ENCODE measurements around the gene LRRC74B. TPM values are rescaled to one million over a fixed set of nuclear protein-coding genes. Genes with fewer than 3 reads are reported as not detected.

Gene LRRC74B
- total RNA-seq, 2 experiments from 2014 or later: not detected

DNA sequence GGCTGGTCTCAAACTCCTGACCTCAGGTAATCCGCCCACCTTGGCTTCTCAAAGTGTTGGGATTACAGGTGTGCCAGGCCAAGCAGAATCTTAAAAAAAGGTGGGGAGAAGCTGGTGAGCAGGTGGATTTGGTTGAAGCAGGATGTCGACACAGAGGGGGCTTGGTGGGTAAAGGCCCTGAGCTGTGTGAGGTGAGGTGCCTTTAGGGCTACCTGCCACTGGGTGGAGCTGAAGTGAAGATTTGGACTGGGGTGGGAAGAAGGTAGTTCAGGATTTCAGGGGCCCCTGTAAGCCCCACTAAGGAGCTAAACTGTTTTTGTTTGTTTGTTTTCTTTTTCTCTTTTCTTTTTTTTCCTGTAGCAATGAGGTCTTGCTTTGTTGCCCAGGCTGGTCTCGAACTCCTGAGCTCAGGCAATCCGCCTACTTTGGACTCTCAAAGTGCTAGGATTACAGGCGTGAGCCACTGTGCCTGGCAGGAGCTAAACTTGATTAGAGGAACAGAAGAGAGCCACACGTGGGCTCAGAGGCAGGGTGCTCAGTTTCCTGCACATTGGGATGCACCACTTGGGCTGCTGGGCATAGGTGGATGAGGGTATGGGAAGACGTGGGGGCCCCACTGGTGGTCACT lies 24.8 kb upstream of the LRRC74B start:
- Mint-ChIP-seq H3K4me1 (peaks cover 15% of the 10 kb centered on the region), H3K36me3 (ENCODE audit: low read depth) (no peaks in the 10 kb centered on the region), H3K27ac (no peak overlapping the region), H3K4me3 (no peak overlapping the region), H3K9me3 (peaks cover 2% of the 10 kb centered on the region), H3K27me3 (peaks cover 4% of the 10 kb centered on the region)
- peak; percentile 43 for DNase-seq
- CTCF ChIA-PET: interaction anchor here (0.7 to 1.1 kb wide), 4 partner anchors 16 to 556 kb away, joined by 3 read pairs; partner anchors contain the start of gene LZTR1
- POLR2A ChIA-PET: no interaction called here

- Mint-ChIP-seq H3K4me1 (peaks cover 18% of the 10 kb centered on the region), H3K4me3 (no peak overlapping the region), H3K27ac (no peak overlapping the region), H3K9me3 (peaks cover 2% of the 10 kb centered on the region), H3K36me3 (ENCODE audit: low read depth) (no peaks in the 10 kb centered on the region), H3K27me3 (no peaks in the 10 kb centered on the region)
- POLR2A ChIA-PET: no interaction called here
- CTCF ChIA-PET: interaction anchor here (0.6 kb wide), 1 partner anchor 21 kb away, joined by 4 read pairs; no protein-coding TSS in a partner anchor
- no peak for DNase-seq
Observed at GRCh38 chr22:21022507-21022906, 23.2 kb upstream of the LRRC74B start.

GRCh38 chr22:21022955-21023614 lies 22.7 kb upstream of the LRRC74B start:
- Mint-ChIP-seq H3K4me3 (no peak overlapping the region), H3K36me3 (ENCODE audit: low read depth) (no peaks in the 10 kb centered on the region), H3K27ac (no peak overlapping the region), H3K27me3 (no peaks in the 10 kb centered on the region), H3K9me3 (peaks cover 2% of the 10 kb centered on the region), H3K4me1 (peaks cover 18% of the 10 kb centered on the region)
- ChIA-PET POLR2A (no interaction called here), CTCF (interaction anchor here (0.7 to 1.0 kb wide), 2 partner anchors 21 to 24 kb away, joined by 3 to 4 read pairs; partner anchors contain the start of gene THAP7)
- no peak for DNase-seq

- no peak overlapping the region for H3K4me3 Mint-ChIP-seq
- no peaks in the 10 kb centered on the region for H3K36me3 Mint-ChIP-seq (ENCODE audit: low read depth)
- POLR2A ChIA-PET: no interaction called here
- CTCF ChIA-PET: no interaction called here
- H3K9me3 Mint-ChIP-seq: peaks cover 2% of the 10 kb centered on the region
- H3K27ac Mint-ChIP-seq: peak overlapping the region; percentile 85
- DNase-seq: peak; percentile 56
- no peaks in the 10 kb centered on the region for H3K27me3 Mint-ChIP-seq
- peaks cover 18% of the 10 kb centered on the region for H3K4me1 Mint-ChIP-seq
Observed at GRCh38 chr22:21025266-21025665, 20.5 kb upstream of the LRRC74B start.

GRCh38 chr22:21025763-21026755 lies 19.7 kb upstream of the LRRC74B start:
- no peak overlapping the region for H3K4me3 Mint-ChIP-seq
- no peaks in the 10 kb centered on the region for H3K36me3 Mint-ChIP-seq (ENCODE audit: low read depth)
- ChIA-PET CTCF (no interaction called here), POLR2A (no interaction called here)
- no peak for DNase-seq
- peaks cover 6% of the 10 kb centered on the region for H3K27me3 Mint-ChIP-seq
- peaks cover 18% of the 10 kb centered on the region for H3K4me1 Mint-ChIP-seq
- H3K27ac Mint-ChIP-seq: peak overlapping the region; percentile 57
- peaks cover 2% of the 10 kb centered on the region for H3K9me3 Mint-ChIP-seq

DNA sequence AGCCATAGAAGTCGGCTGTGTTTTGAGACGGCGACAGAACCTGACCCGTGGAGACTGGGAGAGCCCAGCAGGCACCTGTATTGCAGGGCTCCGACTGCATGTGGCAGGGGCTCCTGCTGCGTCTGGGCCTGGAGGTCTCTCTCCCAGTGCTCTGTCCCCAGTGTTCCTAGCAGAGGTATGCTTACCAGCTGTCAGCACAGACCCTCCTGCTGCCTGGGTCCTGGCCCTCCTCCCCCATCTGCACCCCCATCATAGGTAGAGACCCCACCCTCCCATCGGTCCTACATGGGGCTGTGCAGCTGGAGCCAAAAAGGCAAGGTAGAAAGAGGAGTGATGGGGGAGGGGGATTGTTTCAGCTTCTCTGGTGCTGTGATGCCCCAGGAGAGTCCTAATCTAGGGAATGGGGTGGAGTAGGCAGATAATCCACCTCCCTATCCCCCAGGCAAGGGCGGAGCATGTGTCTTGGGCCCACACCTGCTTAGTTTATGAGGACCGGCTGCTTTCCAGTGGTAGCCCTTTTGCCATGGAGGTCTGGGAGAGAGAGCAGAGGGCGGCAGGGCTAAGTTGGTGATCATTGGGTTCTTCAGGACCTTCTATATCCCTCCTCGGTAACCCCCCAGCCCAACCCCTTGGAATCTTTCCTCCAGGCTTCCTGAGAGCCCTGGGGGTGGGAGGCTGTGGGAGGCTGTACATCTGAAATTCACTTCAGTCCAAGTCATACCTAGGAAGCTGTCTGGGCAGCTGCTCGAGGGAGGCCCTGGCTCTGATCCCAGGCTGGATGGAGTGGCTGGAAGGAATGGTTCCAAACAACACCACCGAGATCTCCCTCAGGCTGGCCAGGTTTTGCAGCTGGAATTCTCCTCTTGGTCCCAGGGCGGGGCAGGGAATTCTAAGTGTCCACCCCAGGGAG lies 18.7 kb upstream of the LRRC74B start:
- POLR2A ChIA-PET: no interaction called here
- Mint-ChIP-seq H3K36me3 (ENCODE audit: low read depth) (no peaks in the 10 kb centered on the region), H3K27ac (no peak overlapping the region), H3K4me3 (no peak overlapping the region), H3K27me3 (peaks cover 11% of the 10 kb centered on the region), H3K9me3 (peaks cover 2% of the 10 kb centered on the region), H3K4me1 (peaks cover 18% of the 10 kb centered on the region)
- no peak for DNase-seq
- CTCF ChIA-PET: interaction anchor here (1.7 kb wide), 1 partner anchor 13 kb away, joined by 3 read pairs; the partner anchor contains the start of gene P2RX6

DNA sequence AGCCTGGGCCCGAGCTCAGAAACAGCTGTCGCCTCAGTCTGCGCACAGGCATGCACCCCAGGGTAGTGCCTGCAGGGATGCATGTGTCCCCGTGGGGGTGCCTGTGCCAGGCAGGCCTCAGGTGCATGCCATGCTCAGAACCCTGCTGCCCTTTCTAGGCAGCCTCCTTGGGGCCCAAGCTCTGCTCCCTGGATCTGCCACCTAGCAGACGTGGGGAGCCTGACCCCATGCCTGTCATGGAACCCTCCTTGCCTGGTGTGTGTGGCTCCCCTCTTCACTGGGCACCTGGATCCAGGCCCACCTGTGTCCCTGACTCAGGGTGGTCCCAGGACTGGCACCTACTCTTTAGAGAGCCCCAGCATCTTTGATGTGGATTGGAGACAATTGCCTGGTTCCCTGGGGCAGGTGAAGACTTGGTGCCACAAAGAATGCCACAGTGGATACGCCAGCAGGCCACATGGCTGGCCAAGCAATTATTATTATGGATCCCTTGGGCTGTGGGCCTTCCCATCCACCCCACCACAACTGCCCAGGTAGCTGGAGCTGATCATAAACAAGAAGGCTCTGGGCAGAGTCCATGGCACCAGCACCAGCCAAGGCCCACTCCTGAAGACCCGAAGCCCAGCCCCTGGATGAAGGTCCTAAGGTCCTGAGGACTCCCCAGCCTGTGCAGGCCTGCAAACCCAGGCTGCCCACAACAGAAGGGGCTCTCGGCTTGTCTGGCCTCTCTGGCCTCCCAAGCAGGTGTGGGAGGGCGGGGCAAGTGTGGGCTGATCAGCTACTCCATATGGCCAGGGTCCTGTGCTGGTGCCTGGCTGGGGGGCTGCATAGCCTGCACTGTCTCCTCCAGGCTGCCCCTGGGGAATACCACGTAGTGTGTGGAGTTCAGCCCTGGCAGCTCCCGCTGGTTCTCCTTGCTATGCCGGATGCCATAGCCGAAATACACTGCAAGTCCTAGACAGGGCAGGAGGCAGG lies 17.2 kb upstream of the LRRC74B start:
- CTCF ChIA-PET: interaction anchor here (1.7 kb wide), 1 partner anchor 14 kb away, joined by 3 read pairs; the partner anchor contains the start of gene P2RX6
- Mint-ChIP-seq H3K4me1 (peaks cover 17% of the 10 kb centered on the region), H3K36me3 (ENCODE audit: low read depth) (no peaks in the 10 kb centered on the region), H3K9me3 (peaks cover 2% of the 10 kb centered on the region), H3K4me3 (no peak overlapping the region), H3K27ac (no peak overlapping the region), H3K27me3 (peaks cover 14% of the 10 kb centered on the region)
- DNase-seq: no peak
- POLR2A ChIA-PET: no interaction called here

GRCh38 chr22:21029486-21030025 lies 16.2 kb upstream of the LRRC74B start:
- peaks cover 2% of the 10 kb centered on the region for H3K9me3 Mint-ChIP-seq
- H3K4me1 Mint-ChIP-seq: peaks cover 17% of the 10 kb centered on the region
- CTCF ChIA-PET: no interaction called here
- no peaks in the 10 kb centered on the region for H3K36me3 Mint-ChIP-seq (ENCODE audit: low read depth)
- POLR2A ChIA-PET: no interaction called here
- no peak for DNase-seq
- no peak overlapping the region for H3K27ac Mint-ChIP-seq
- H3K27me3 Mint-ChIP-seq: peaks cover 20% of the 10 kb centered on the region
- H3K4me3 Mint-ChIP-seq: no peak overlapping the region

DNA sequence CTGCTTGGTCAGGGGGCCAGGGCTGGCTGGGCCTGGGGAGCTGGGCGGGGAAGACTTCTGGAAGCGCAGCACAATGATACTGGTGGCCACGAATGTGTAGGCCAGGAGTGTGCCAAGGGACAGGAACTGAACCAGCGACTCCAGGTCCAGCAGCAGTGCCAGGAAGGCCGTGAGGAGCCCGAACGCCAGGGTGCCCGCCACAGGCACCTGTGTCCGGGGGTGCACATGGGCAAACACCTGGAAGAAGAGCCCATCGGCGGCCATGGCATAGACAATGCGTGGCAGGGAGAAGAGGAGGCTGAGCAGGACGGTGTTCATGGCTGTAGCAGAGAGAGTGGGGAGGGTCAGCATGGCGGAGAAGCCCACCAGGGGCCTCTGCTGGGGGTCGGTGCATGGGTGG lies 15.7 kb upstream of the LRRC74B start:
- ChIA-PET POLR2A (no interaction called here), CTCF (no interaction called here)
- H3K9me3 Mint-ChIP-seq: peaks cover 2% of the 10 kb centered on the region
- no peaks in the 10 kb centered on the region for H3K36me3 Mint-ChIP-seq (ENCODE audit: low read depth)
- H3K4me3 Mint-ChIP-seq: no peak overlapping the region
- H3K4me1 Mint-ChIP-seq: peaks cover 15% of the 10 kb centered on the region
- peaks cover 23% of the 10 kb centered on the region for H3K27me3 Mint-ChIP-seq
- no peak for DNase-seq
- H3K27ac Mint-ChIP-seq: no peak overlapping the region

DNA sequence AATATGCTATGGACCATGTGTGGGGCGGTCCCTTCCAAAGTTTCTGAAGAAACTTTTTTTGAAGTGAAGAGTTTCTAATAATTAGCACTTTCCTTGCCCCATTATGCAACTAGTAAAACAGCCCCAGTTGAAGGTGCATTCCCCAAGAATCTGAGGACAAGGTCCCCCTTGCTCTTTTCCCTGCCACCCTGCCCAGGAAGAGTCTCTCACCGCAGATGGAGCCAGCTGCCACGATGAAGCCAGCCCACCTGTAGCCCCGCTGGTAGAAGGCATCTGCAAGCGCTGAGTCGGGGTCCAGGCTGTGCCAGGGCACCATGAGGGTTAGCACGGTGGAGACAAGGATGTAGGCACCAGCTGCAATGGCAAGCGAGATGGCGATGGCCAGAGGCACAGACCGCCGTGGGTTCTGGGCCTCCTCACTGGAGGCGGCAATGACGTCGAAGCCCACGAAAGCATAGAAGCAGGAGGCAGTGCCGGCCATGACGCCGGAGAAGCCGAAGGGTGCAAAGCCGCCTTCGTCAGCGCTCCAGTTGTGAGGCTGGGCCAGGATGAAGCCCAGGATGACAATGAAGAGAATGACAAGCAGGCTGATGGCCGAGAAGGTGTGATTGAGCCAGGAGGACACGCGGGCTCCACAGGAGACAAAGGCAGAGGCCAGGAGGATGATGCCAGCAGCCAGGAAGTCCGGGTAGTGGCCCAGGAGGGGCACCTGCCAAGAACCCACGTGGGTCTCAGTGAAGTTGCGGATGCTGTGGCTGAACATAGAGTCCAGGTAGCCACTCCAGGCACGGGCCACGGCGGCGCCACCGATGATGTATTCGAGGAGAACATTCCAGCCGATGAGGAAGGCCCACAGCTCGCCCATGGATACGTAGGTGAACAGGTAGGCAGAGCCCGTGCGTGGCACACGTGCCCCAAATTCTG lies 14.9 kb upstream of the LRRC74B start:
- POLR2A ChIA-PET: no interaction called here
- no peak overlapping the region for H3K4me3 Mint-ChIP-seq

More for the DNA sequence above, 14.9 kb upstream of the LRRC74B start:
- H3K4me1 Mint-ChIP-seq: peaks cover 7% of the 10 kb centered on the region
- H3K27ac Mint-ChIP-seq: no peak overlapping the region
- CTCF ChIA-PET: no interaction called here
- H3K36me3 Mint-ChIP-seq (ENCODE audit: low read depth): no peaks in the 10 kb centered on the region
- no peaks in the 10 kb centered on the region for H3K9me3 Mint-ChIP-seq
- no peak for DNase-seq
- H3K27me3 Mint-ChIP-seq: peaks cover 30% of the 10 kb centered on the region
